ENCODE measurements around the gene STK10.
"Not testable (repeated sequence)": the region's sequence is repeated elsewhere in the genome, so short reads cannot be mapped to it uniquely, and the experiment has no call there.

- not testable (repeated sequence) for TF ChIP-seq YY1 (IDR thresholded peaks at IDR 0.05; ENCODE audit: insufficient read depth, insufficient read length); ZNF274 (IDR thresholded peaks at IDR 0.05; ENCODE audit: low read depth, low read length); SUZ12 (IDR thresholded peaks at IDR 0.05; ENCODE audit: extremely low read depth, insufficient read depth, insufficient read length)
Observed at GRCh38 chr5:172155101-172155500, 32.9 kb downstream of the STK10 start.
